Activated CD4-positive, CD25-positive, alpha-beta regulatory T cell (primary cell): ENCODE data around the gene TFCP2L1.

Experiments
- DNase-seq, 4 experiments: peaks; one replicate each; lab custom pipeline; 2025; lab: John Stamatoyannopoulos, UW

Gene TFCP2L1

DNA sequence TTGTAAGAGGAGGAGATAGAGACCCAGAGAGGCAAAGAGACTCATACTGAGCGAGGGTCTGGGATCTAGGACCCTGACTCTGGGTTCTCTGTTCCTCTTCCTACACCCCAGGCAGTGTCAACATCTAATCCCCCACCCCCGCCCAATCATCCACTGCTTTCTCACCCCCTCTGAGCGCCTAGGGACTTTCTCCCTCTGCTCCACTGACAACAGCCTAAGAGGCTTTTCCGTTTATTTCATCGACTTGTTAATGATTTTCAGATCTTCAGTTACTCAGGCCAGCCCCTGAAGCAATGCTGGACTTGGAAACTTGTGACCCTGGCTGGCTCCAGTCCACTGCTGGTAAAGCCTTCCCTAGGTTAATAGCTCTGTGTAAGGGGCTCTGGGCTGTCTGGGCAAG is 65.1 kb downstream of the TFCP2L1 start:
- DNase-seq, result no peak

DNA sequence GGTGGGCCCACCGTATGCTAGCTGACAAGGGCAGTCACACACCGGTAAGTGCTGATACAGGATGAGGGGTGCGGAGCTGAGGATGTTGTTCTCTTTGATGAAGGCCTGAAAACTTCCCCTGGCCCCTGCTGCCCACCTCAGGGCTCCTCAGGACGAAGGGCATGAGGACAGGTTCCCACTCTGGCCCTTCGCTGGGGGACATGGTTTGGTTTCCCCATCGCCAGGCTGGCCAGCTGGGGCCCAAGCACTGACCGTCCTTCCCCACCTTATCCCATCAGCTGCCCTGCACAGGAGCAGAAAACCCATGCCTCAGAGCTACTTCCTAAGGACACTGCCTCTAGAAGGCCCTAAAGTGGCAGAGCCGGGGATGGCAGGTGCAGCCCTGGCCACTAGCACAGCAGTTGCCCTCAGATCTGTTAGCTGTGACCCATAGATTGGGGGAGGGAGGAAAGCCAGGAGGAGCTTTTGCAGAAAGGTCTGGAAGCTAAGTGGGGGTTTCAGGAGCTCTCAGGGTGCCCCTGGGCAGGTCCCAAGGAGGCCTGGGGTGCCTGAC is 66.5 kb downstream of the TFCP2L1 start:
- DNase-seq, result no peak

DNA sequence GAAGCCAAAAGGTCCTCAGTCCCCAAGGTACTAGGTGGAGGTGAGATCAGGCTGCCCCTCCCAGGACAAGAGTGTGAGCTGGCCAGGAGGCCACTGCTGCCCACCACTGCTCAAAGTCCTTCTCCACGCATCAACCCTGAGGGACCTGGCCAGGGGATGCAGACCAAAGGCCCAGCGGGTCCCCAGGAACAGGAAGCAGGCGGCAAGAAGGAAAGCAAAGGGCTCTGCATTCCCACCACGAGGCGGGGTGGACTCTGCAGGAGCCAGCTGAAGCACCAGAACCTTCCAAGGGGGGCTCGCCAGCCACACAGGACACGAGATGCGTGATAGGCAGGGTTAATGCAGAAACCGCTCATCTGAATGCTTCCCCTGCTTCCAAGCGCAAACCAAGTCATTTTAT is 67.4 kb downstream of the TFCP2L1 start:
- DNase-seq, result no peak

DNA sequence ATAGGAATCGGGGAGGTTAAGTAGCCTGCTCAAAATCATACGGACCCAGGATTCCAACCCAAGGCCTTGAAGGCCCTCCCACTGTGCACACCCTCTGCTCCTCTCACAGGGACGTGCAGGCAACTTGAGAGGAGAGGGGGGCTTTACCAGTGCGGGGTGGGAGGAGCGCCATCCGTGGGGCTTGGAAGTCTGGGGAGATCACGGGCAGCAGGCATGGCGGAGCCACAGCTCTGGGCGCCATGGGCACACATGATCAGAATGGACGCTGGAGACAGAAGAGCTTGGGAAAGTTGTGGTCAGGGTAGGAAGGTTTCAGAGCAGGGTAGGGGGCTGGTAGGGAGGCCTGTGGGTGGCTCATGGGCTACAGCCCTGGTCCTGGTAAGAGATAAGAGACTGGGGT is 70.7 kb downstream of the TFCP2L1 start:
- DNase-seq, result no peak

DNA sequence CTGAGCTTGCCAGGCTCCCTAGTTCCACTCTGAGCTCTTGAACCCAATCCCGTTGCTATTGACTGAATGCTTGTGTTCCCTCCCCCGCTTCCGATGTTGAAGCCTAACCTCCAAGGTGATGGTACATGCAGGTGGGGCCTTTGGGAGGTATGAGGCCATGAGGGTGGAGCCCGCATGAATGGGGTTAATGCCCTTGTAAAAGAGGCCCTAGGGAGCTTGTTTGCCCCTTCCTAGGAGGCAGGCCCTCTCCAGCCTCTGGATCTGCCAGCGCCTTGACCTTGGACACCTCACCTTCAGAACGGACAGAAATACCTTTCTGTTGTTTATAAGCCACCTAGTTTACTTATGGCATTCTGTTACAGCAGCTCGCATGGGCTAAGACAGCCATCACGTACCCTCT is 71.6 kb downstream of the TFCP2L1 start:
- no peak for DNase-seq

DNA sequence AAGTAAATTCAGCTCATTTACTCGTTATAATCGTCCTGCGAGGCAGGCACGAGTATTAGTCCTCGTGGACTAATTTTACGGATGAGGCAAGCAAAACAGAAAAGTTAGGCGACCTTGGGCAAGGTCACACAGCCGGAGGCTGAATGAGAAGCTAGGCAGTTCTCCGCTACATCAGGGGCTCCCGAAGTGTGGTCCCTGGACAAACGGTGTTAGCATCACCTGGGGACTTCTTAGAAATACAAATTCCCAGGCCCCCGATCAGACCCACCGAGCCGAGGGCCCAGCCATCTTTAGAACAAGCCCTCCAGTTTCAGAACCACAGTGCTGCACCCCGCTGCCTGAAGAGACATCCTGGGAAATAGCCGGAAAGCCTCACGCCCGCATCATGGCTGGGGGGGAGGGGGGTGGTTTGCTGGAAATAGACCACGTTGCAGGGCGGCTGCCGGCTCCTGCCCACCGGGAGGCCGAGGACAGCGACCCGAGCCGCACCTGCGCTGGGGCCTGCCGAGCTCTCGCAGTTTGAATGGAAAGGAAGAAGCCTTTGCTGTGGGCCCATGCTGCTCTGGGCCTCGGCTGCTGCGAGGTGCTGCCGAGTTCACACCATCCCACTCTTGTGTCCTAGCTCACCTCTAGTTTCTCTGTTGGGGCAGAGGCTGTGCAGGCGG is 72.2 kb downstream of the TFCP2L1 start:
- DNase-seq, result no peak

DNA sequence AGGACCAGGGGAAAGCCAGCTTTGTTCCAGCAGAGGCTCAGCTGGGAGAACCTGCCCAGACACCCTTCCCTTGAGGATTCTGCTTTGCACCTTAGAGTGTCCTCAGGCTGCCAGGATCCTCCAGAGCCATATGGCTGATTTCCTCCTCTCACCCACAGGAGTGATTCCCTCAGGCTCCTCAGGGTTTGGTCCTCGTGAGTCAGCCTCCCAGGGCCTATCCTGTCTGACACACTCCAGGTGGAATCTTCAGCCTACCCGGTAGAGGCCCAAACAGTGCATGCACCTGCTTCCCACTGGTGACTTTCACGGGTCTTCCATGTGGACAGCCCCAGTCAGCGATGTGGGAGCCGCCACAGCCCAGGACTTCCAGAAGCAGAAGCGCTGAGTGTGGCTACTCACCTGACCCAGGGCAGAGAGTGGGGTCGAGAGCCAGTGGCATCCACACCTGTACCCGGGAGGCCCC is 73.3 kb downstream of the TFCP2L1 start:
- no peak for DNase-seq

DNA sequence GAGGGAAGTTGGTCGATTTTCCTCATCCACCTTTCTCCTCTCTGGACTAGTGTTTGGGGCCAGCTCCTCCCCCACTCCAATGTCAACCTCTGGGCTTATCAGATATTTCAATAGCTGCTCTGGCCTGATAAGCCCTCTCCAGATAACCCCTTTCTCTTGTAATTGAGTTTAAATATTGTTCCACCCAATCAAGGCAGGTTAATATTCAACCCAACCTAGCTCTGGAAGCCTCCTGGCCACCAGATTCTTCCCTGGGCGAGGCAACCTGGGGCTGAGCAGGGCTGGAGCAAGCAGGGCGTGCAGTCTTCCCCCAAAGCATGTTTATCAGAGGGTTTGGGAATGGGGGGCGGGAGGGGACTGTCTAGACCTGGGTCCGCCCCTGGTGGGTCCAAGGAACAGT is 73.8 kb downstream of the TFCP2L1 start:
- no peak for DNase-seq

DNA sequence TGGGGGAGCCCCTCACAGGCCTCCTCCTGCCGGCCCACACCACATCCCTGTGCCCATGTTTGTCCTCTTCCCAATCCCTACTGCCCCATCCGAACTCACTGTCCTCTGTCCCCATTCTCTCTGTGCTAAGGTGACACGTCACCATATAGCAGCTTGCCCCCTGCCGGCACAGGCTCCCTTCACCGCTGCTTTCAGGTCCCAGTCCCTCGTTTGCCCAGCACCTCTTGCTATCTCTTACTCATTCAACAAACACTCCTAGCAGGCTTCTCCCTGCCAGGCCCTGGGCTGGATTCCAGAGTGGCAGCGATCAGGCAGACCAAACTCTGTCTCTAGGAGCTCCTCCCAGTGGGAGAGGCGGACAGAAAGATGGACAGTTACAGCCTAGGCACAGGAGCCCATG is 74.3 kb downstream of the TFCP2L1 start:
- DNase-seq, result no peak

DNA sequence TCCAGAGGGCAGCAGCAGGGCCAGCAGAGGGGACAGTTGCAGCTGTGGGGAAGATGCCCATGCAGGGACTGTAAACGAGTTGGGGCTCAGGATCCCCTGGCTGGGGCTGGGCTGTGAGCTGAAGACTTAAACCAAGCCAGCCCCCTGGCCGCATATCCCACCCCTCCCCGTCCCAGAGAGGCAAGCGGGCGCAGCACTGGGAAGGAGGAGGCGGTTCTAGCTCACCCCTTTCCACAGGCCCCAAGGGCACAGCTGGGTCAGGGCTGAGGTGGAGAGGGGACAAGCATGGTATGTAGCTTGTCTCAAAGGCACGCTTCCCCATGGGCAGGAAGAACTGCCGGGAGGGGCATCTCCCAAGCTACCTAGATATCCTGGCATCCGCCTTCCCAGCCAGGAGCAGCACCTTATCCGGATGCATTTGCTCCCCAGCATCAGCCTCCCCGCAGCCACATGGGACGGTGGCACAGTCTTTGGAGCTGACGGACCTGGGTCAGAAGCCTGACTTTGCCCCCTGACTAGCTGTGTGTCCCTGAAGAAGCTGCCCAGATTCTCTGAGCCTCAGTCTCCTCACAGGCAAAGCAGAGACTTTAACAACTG is 75.9 kb downstream of the TFCP2L1 start:
- DNase-seq, result no peak

DNA sequence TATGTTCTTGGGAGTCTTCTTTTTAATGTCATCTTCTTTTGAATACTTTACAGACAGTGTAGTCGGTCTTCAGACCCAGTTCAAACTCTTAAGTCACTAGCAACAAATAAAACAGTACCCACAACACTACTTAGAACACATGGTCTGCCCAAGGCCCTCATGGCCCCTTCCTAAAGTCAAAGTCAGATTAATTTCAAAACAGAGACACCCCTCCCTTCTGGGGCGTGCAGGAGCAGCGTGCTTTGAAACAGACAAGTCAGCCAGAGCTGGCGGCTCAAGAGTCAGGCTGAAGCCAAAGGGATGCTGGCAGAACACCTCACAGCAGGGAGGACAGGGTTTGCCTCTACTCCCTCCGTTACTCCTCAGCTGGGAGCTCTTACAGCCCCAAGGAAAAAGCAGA is 77.5 kb downstream of the TFCP2L1 start:
- DNase-seq, result no peak

DNA sequence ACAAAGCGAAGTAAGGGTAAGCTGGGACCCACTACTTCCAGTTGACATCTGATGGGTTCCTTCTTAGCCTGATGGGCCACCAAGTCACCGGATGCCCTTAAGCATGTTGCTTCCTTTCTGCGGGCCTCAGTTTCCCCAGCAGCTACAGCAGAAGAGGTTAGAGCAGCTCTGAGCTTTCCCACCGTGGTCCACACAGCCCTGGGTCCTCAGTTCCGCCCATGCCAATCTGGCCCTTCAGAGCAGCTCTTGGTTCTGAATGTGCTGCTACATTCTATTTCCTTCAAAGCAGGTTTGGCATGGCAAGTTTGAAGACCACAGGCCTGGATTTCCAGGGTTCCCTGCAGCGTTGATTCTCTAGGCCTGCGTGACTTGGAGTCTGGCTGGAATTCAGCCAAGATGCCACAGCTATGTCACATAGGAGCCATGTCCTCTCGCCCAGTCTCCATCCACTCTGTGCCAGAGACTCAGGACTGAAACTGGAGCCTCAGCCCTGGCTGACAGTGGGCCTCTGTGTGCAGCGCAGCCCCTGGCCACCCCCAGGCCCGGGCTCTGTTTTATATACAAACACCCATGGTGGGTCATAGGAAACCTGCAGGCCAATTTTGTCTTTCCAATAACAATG is 79.6 kb downstream of the TFCP2L1 start:
- no peak for DNase-seq

DNA sequence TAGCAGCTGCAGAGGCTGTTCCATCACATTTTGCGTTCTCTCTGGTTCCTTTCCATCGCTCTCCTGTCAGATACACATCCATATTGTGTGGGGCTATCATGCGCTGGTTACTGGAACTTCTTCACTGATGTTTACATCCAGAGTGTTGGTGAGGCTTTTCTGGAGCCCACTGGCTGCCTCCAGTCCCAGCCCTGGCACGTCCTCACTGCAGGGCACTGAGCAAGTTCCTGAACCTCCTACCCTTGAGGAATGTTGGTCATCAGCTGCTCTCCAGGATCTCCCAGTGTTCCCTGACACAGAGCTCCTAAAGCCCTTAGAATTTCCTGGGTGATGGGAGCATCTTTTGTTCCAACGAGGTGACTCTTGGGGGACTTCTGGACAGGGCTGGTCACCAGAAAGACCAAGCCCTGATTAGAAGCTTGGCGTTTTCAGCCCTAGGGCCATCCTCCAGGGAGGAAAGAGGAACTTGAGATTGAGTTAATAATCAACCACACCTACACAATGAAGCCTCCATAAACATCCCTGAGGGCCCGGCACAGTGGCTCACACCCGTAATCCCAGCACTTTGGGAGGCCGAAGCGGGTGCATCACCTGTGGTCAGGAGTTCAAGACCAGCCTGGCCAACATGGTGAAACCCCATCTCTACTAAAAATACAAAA is 81.3 kb downstream of the TFCP2L1 start:
- DNase-seq, result no peak

DNA sequence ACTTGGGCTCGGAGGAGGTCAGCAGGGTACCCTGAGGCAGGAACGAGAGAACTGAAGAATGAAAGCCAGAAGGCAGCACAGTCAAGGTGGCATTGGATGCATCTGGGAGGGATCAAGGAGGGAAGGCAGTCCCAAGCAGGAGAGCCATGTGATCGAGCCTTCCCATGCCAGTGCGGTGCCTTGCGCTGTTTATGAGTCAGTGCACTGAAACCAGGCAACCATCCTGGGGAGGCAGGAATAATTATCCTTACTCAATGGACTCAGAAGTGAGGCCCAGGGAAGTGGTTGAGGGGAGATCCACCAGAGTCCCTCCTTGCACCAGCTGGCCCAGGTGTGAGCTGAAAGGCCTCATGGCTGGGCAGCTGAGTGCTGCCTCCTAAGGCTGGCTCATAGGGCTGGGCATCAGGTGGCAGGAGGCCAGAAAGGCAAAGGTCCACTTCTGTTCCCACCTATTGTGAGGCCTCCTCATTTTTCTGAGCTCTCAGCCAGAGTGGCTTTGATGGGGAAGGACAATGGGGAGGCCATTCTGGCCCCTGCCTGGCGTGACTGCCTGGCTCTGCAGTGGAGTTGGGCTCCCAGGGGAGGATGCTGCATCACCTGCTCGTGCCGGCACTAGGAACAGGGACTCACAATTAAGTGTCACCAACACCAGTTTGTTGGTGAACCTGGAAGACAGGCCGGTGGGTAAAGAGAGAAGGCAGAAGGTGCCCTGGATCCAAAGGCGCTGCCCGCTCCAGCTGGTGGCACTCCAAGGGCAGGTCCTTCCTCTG is 82.3 kb downstream of the TFCP2L1 start:
- no peak for DNase-seq

DNA sequence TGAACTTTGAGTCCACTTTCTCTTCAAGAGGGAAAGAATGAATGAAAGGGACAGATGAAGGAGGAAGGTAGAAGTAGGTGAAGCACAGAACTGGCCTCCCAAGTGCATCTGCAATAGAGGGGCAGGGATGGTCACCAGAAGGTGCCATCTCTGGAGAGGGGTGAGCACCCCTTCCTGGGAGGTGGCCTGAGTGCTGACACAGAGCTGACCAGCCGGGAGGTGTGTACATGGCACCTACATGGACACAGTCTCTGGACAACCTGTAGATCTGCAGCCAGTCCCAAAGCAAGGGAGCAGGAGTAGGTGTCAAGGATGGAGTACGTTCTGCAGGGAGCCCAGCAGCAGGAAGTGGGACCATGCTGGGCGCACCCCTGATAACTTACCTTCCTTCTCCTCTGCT is 83.2 kb downstream of the TFCP2L1 start:
- no peak for DNase-seq

DNA sequence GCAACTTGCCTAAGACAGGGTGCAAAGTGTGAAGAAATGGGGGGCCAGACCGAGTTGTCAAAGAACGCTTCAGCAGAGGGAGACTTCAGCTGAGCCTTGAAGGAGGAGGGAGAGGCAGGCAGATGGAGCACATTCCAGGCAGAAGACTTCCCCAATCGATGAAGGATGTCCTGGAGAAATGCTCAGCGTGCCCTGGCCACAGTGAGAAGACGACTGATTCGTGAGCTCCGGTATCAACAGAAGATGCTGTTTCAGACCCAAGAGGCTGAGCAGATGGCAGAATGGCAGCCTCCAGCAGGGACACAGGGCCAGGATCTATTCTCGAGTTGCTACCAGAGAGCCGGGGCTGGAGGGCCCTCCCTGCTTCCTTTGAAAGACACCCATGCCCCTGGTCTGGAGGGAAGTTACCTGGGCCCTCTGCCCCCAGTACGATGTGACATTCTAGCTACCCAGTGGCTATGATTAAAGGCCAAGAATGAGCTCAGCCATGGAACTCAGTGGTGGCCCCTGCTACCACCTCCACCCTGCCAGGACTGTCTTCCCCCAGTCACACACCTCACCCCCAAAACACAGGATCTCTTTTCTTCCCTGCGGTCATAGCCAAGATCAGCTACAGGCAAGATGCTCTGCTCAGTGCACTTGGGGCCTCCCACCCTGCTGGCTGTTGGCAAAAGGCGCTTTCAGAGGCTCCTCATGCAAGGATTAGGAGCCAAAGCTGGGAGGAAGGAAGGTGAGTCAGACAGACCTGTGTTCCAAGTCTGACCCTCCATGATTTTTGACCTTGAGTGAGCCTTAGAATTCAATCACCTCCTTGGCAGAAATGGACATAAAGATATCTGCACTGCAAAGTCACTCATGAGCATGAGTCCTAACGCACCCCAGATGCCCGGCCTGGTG is 84.3 kb downstream of the TFCP2L1 start:
- DNase-seq, result no peak

DNA sequence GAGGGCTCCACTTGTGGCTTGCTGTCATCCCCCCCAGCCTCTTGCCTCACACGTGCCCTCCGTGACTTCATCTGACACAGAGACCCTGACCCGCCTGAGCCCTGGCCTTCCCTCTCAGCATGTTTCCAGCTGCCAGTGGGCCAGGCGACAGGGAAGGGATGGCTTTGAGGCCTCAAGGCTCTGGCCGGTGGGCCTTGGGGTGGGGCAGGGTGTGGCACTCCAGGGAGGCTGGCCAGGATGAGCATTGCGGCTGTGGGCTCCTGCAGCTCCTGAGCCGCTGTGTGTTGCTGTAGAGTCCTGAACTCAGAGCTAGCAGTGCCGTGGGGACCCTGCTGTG is 85.0 kb downstream of the TFCP2L1 start:
- DNase-seq, result no peak

DNA sequence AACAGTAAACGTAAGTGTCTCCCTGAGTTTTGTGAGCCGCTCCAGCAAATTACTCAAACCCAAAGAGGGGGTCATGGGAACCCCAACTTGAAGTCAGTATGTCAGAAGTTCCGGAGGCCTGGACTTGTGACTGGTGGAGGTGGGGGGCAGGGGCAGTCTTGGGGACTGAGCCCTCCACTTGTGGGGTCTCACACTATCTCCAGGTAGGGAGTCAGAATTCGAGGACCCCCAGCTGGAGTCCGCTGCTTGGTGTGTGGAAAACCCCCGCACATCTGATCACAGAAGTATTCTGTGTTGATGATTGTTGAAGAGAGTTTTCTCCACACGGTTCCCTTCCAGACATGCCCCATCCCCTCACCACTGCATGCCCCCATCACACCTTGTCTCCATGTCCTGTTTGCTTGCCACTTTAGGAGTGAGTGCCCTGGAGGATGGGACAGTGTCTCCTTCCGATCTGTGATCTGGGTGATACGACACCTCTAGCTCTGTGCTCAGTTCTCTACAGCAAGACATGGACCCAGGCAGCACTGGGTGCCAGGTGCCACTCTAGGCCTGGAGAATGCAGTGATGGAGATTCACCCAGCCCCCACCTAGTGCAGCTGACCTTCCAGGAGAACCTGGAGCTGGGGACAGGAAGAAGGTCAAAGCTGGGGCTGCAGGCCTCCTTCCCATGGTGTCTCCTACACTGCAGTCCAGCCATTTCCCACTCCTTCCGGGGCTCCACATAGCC is 85.6 kb downstream of the TFCP2L1 start:
- DNase-seq, result no peak

DNA sequence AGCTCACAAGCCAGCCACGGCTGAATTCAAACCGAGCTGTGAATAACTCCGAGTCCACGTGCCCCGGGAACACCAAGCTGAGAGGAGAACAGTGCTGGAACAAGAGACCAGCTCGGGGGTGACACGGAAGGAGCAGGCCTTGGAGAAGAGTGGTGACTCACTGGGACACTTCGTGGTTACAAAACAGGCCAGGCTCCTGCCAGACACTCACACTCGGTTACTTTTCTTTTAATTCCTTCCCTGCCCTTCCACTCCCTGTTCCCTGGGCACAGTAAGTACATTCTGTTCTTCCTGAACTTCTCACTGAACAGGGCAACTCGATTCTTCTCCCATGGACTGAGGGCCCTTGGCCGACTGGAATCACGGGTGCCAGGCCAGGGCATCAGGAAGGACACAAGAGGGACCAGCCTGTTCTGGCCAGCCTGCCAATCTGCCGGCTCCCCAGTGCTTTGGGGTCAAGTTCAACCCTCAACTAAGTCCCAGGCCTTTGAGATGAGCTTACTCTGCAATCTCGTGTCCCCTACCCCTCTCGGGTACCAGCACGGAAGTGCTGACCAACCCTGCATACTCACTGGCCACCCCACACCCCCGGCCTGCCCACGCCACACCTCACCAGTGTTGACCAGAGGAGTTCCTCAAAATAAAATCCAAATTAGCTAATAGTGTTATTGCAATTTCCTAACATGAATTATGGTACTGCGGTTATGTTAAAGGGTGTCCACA is 87.5 kb downstream of the TFCP2L1 start:
- no peak for DNase-seq

DNA sequence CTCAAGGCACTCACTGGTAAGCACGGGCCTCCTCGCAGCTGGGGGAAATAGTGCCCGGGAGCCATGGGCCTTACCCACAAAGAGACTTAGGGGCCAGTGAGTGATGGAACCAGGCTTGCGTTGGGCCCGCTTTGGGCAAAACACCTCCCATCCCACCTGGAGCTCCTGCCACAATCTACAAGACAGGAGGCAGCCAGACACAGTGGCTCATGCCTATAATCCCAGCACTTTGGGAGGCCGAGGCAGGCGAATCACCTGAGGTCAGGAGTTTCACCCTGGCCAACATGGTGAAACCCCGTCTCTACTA is 88.2 kb downstream of the TFCP2L1 start:
- no peak for DNase-seq
